HCT116 (cell line): ENCODE results near the gene ORC6. TPM values are rescaled to one million over a fixed set of nuclear protein-coding genes. Genes with fewer than 3 reads are reported as not detected.

Experiments
- ATAC-seq: fragments of 200-7000 bp; cut with Tn5 transposase; 2 replicates; pipeline ENCODE4 v1.9.1; 2020; ENCODE audit warnings: mild to moderate bottlenecking, moderate library complexity
- BruUV-seq: library from RNA; stranded (reverse); fragments of 400-500 nt; replicated peaks from 2 replicates; lab custom pipeline; 2021; lab: Mats Ljungman, UMichigan
- CTCF ChIA-PET: fragments of 300-600 bp; sonication (Branson Sonifier 250); formaldehyde crosslinking; loops from one replicate; lab custom pipeline; 2021; ENCODE audit warnings: antibody characterized with exemption; lab: Charles Lee
- POLR2A ChIA-PET: fragments of 300-600, 350-600 bp; sonication (Branson Sonifier 250); formaldehyde crosslinking; loops from one replicate; lab custom pipeline; 2021; ENCODE audit warnings: antibody characterized with exemption; lab: Charles Lee
- RAD21 ChIA-PET, 2 experiments: fragments of 300-600 bp; sonication (Branson Sonifier 250); formaldehyde crosslinking; loops; one replicate each; lab custom pipeline; 2023; ENCODE audit warnings: low total read pairs in 2 of 2; ENCODE audit not compliant: uncharacterized antibody in 2 of 2, unreplicated experiment in 2 of 2, low non-redundant PET in 1 of 2; lab: Charles Lee
- DNase-seq: peaks from one replicate; pipeline ENCODE4 v3.0.0-alpha.2; 2010; ENCODE audit warnings: low read depth, low spot score
- H2AFZ ChIP-seq: fragments of 200-600 bp; shearing (Covaris generic), sonication (generic); 2 replicates; pipeline ENCODE4 v1.6.1; 2017; ENCODE audit warnings: low read depth, mixed run types, mixed read lengths, antibody characterized with exemption, low read length; ENCODE audit not compliant: poor library complexity, severe bottlenecking
- H3K27ac ChIP-seq: 2 replicates; pipeline ENCODE4 v1.5.1; 2012; ENCODE audit warnings: low read depth, low read length
- H3K27me3 ChIP-seq: fragments of 200-600 bp; sonication (generic); 2 replicates; pipeline ENCODE4 v1.6.1; 2016; ENCODE audit warnings: mixed run types, low read length, mixed read lengths; ENCODE audit not compliant: insufficient read depth
- H3K36me3 ChIP-seq, 2 experiments: fragments of 200-500 bp in 1 of 2; fragments of 200-600 bp in 1 of 2; sonication (Bioruptor generic) in 1 of 2; sonication (generic) in 1 of 2; 2 replicates each; pipeline versions ENCODE4 v1.5.1 to v1.6.1; 2014 to 2016; ENCODE audit warnings: low read length in 2 of 2, inconsistent platforms in 1 of 2, mixed read lengths in 1 of 2, mixed run types in 1 of 2; ENCODE audit not compliant: insufficient read depth in 2 of 2, control insufficient read depth in 1 of 2
- H3K4me1 ChIP-seq, 2 experiments: fragments of 200-600 bp in 1 of 2; sonication (generic) in 1 of 2; 2 replicates each; pipeline versions ENCODE4 v1.5.1 to v1.6.1; 2012 to 2017; ENCODE audit warnings: low read length in 2 of 2, inconsistent platforms in 1 of 2, mild to moderate bottlenecking in 1 of 2, mixed read lengths in 1 of 2, mixed run types in 1 of 2, moderate library complexity in 1 of 2; ENCODE audit not compliant: insufficient read depth in 2 of 2, control insufficient read depth in 1 of 2
- H3K4me2 ChIP-seq: fragments of 200-600 bp; sonication (generic); 2 replicates; pipeline ENCODE4 v1.6.1; 2017; ENCODE audit warnings: mixed run types, low read length, mixed read lengths
- H3K4me3 ChIP-seq, 2 experiments: fragments of 200-600 bp in 1 of 2; sonication (generic) in 1 of 2; replicated peaks in 1 of 2; 2 replicates each; pipeline ENCODE4 v1.5.1; 2011 to 2016; ENCODE audit warnings: low read length in 2 of 2, control low read depth in 1 of 2, low read depth in 1 of 2, mild to moderate bottlenecking in 1 of 2, mixed read lengths in 1 of 2, mixed run types in 1 of 2
- H3K79me2 ChIP-seq: fragments of 200-600 bp; sonication (generic); 2 replicates; pipeline ENCODE4 v1.6.1; 2017; ENCODE audit warnings: mild to moderate bottlenecking, mixed run types, low read length, moderate library complexity, mixed read lengths; ENCODE audit not compliant: insufficient read depth
- H3K9ac ChIP-seq: fragments of 200-600 bp; sonication (generic); 2 replicates; pipeline ENCODE4 v1.6.1; 2016; ENCODE audit warnings: low read length, mixed read lengths
- H3K9me2 ChIP-seq: fragments of 200-600 bp; sonication (generic), shearing (Covaris generic); 2 replicates; pipeline ENCODE4 v1.6.1; 2017; ENCODE audit warnings: mixed run types, mild to moderate bottlenecking, moderate library complexity; ENCODE audit not compliant: insufficient read depth
- H3K9me3 ChIP-seq, 2 experiments: fragments of 200-500 bp in 1 of 2; fragments of 200-600 bp in 1 of 2; sonication (Bioruptor generic) in 1 of 2; sonication (generic) in 1 of 2; 2 replicates each; pipeline ENCODE4 v1.6.1; 2014 to 2017; ENCODE audit warnings: low read length in 2 of 2, mixed read lengths in 2 of 2, inconsistent platforms in 1 of 2, low read depth in 1 of 2, mild to moderate bottlenecking in 1 of 2, mixed run types in 1 of 2, moderate library complexity in 1 of 2; ENCODE audit not compliant: control insufficient read depth in 1 of 2, insufficient read depth in 1 of 2
- H4K20me1 ChIP-seq: fragments of 200-600 bp; sonication (generic), shearing (Covaris generic); 2 replicates; pipeline ENCODE4 v1.6.1; 2017; ENCODE audit warnings: mixed run types, mild to moderate bottlenecking, moderate library complexity; ENCODE audit not compliant: insufficient read depth
- EZH2 ChIP-seq: fragments of 200-600 bp; sonication (generic); IDR thresholded peaks from 2 replicates; pipeline ENCODE4 v1.6.1; 2017; ENCODE audit warnings: antibody characterized with exemption, mixed run types
- FOSL1 ChIP-seq: IDR thresholded peaks from 2 replicates; pipeline ENCODE4 v1.6.1; 2012; ENCODE audit warnings: low read depth
- JUND ChIP-seq: IDR thresholded peaks from 2 replicates; pipeline ENCODE4 v1.6.1; 2012
- POLR2A ChIP-seq: IDR thresholded peaks from 2 replicates; pipeline ENCODE4 v1.7.0; 2011; ENCODE audit warnings: borderline replicate concordance; ENCODE audit not compliant: insufficient read depth, insufficient read length; ENCODE audit errors: extremely low read depth
- POLR2AphosphoS5 ChIP-seq: IDR thresholded peaks from 2 replicates; pipeline ENCODE4 v1.6.1; 2011; ENCODE audit warnings: mild to moderate bottlenecking, low read depth, low read length, moderate library complexity
- SIN3A ChIP-seq: IDR thresholded peaks from 2 replicates; pipeline ENCODE4 v1.6.1; 2012; ENCODE audit warnings: low read depth
- SP1 ChIP-seq: IDR thresholded peaks from 2 replicates; pipeline ENCODE4 v1.6.1; 2012; ENCODE audit warnings: low read depth
- SRF ChIP-seq: IDR thresholded peaks from 2 replicates; pipeline ENCODE4 v1.6.1; 2012; ENCODE audit warnings: low read depth
- TCF7L2 ChIP-seq: IDR thresholded peaks from 2 replicates; pipeline ENCODE4 v1.7.0; 2011; ENCODE audit warnings: borderline replicate concordance, inconsistent platforms; ENCODE audit not compliant: insufficient read depth, insufficient read length; ENCODE audit errors: extremely low read depth
- ZBTB33 ChIP-seq: IDR thresholded peaks from 2 replicates; pipeline ENCODE4 v1.6.1; 2011; ENCODE audit warnings: mild to moderate bottlenecking, low read length, moderate library complexity; ENCODE audit not compliant: insufficient replicate concordance; ENCODE audit errors: extremely low read depth
- ZNF274 ChIP-seq: fragments of 200-500 bp; sonication (Bioruptor generic); IDR thresholded peaks from 2 replicates; pipeline ENCODE4 v1.6.1; 2014; ENCODE audit warnings: mild to moderate bottlenecking, low read depth, low read length, inconsistent platforms
- intact Hi-C: fragments of 100-400 bp; cut with micrococcal nuclease; formaldehyde crosslinking; loops from 2 replicates; pipeline ENCODE4 v1.10.0; 2022
- total RNA-seq: library from RNA; stranded (reverse); gene quantifications from one replicate; pipeline ENCODE4 v1.2.1, GENCODE V29; 2021; ENCODE audit not compliant: unreplicated experiment

Gene ORC6
- total RNA-seq, 1 experiment from 2014 or later = 44.7 TPM

DNA sequence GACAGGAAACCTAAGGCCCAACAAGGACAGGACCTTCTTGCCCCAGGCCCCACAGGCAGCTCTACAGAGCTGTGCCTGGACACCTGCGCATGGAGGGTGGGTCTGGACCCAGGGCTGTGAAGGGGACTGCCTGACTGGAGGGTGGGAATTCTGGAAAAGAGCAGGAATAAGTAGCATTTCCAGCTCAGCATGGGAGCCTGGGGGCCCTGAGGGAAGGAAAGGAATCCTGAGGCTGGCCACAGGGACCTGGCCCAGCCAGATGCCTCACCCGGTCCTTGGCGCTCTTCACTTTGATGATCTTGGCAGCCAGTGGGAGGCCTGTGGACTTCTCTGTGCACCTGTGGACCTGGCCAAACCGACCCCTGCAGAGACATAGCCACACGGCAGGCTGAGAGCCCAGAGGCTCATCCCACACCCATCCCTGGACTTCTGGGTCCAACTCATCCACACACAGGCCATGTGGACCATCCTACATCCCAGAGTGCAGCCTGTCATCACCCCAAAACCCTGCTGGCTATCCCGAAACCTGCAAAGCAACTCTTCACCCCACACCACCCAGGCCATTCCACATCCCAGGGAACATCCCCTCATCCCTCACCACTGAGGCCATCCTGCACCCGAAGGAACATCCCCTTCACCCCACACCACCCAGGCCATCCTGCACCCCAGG, 40.0 kb downstream of the ORC6 start:
- ChIA-PET POLR2A (no interaction called here), CTCF (no interaction called here), RAD21 (no interaction called here)
- no peaks in the 10 kb centered on the region for H3K27me3 ChIP-seq
- DNase-seq (no peak), ATAC-seq (no peak)
- H3K4me1 ChIP-seq = no peaks in the 10 kb centered on the region
- no peaks in the 10 kb centered on the region for H4K20me1 ChIP-seq
- TF ChIP-seq POLR2AphosphoS5 = no peak
- no peak for TF ChIP-seq POLR2A
- no peak for TF ChIP-seq JUND
- no peak for TF ChIP-seq SP1
- TF ChIP-seq ZNF274 = no peak
- no peak for TF ChIP-seq TCF7L2
- TF ChIP-seq SRF = no peak
- no peak for TF ChIP-seq ZBTB33
- no peak for TF ChIP-seq FOSL1
- TF ChIP-seq SIN3A = no peak
- no peak for TF ChIP-seq EZH2
- TF ChIP-seq, all 23 proteins: peak for 0
- H3K9me3 ChIP-seq = no peaks in the 10 kb centered on the region
- no peaks in the 10 kb centered on the region for H3K79me2 ChIP-seq
- no peaks in the 10 kb centered on the region for H3K36me3 ChIP-seq
- no peak overlapping the region for H3K4me2 ChIP-seq
- H2AFZ ChIP-seq = no peak overlapping the region
- intact Hi-C loops = no loop called here
- H3K27ac ChIP-seq = no peak overlapping the region
- H3K4me3 ChIP-seq = no peak overlapping the region
- no TSS peak for BruUV-seq
- no peak overlapping the region for H3K9ac ChIP-seq
- no peaks in the 10 kb centered on the region for H3K9me2 ChIP-seq
